CD4-positive, alpha-beta T cell treated with Interferon alpha-2 for 1 hour (primary cell): ENCODE data around the gene TMEM140.
A peak's percentile ranks its signal among the peaks of the same experiment; 100 is the strongest.
"Not testable (repeated sequence)": the region's sequence is repeated elsewhere in the genome, so short reads cannot be mapped to it uniquely, and the experiment has no call there.

Experiments used
- DNase-seq, 2 donors: peaks; one replicate each; pipeline ENCODE4 v3.0.0-alpha.2; 2020 to 2022

The TMEM140 gene

DNA sequence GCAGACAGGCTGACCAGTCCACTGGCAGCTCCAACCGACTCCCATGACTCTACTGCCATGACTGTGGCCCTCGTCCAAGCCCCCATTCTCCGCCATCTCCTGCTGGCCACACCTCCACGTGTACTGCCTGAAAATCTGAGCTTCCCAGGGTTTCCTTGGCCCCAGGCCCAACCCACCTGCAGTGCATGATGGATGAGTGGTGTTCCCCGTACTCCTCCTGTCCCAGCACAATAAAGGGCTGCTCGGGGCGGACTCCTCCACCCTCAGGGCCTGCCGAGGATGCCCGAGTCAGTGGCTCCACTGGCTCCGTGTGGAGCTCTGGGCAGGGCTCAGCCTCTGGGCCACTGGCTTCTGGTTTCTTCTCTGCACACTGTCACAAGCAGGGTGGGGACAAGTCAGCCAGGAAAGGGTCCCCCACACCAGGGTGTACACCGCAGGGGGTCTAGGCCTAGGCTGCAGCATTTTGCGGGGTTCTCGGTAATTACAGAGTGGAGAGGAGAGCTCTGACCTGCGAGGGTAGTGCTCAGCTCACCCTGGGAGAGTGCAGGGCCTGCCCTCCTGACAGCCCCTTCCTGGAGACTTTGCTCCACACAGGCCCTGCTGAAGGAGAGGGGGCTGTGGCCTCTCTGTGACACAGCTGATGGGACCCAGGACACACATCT is 48.2 kb downstream of the TMEM140 start:
- no peak for DNase-seq

DNA sequence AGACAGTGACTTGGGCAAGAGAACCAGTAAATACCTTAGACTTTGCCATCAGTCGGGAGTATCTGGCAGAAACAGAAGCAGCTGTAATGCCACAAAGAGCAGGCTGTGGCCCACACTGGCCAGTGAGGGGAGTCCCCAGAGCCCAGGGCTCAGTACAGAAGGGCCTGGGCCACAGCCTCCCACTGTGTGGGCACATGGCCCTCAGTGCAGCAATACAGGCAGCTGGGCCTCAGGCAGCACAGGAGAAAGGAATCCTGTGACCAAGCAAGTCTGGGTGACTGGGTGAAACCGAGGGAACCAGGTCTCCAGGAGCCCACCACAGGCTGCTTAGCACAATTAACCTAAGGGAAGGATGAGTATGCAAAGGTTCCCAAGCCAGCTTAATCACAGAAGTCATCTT is 49.5 kb downstream of the TMEM140 start:
- DNase-seq, result no peak

- DNase-seq, result no peak
Measured at GRCh38 chr7:135197906-135198655, 50.2 kb downstream of the TMEM140 start.

GRCh38 chr7:135199439-135199838 is 51.6 kb downstream of the TMEM140 start:
- no peak for DNase-seq

GRCh38 chr7:135200821-135201331 is 53.0 kb downstream of the TMEM140 start:
- no peak for DNase-seq

DNA sequence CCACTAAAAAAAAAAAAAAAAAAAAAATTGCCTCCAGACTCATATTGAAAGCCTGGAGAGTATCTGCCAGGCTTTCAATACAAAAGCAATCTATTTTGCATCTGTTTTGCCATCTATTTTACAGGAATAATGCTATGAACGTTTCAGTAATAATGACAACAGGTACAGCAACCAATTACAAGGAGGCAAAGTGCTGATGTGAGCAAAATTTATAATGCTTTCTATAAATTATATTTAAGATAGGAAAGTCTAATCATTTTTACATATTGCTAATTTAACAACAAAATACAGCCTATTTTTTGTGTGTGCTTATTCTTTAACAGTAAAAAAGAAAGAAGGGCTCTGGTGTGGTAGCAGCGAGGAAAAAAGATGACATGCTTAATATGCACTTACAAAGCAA is 53.5 kb downstream of the TMEM140 start:
- no peak for DNase-seq

DNA sequence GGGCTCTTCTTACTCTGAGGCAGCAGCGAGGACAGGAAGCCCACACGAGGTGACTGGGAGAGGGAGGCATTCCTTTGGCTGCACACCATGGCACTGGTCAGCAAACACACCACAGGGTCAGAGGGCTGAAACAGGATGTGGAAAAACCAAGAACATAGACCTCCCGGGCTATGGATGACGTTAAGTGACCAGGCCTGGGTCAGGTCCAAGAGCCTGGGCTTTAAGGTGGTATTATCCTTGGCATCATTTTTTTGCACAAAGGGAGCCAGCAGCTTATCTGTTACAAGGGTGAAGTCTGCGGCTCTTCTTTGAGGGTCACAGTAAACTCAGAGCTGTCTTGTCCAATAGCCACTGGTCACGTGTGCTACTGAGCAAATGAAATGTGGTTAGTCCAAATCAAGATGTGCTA is 56.5 kb downstream of the TMEM140 start:
- no peak for DNase-seq

DNA sequence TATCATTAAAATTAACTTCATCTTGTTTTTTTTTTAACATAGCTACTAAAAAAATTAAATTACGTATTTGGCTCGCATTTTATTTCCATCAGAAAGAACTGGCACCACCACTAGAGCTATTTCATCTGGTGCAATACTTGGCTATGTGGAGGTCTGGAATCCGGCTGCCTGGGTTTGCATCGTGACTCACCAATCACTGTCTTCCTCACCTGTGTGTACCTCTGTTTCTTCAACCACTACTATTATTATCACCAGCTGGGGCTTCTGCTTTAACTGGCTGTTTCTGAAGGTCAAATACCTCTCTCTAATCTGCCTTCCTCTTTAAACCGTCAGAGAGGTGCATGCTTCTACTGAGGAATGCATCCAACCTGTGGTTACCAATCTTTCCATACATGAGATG is 57.0 kb downstream of the TMEM140 start:
- DNase-seq, result no peak

DNA sequence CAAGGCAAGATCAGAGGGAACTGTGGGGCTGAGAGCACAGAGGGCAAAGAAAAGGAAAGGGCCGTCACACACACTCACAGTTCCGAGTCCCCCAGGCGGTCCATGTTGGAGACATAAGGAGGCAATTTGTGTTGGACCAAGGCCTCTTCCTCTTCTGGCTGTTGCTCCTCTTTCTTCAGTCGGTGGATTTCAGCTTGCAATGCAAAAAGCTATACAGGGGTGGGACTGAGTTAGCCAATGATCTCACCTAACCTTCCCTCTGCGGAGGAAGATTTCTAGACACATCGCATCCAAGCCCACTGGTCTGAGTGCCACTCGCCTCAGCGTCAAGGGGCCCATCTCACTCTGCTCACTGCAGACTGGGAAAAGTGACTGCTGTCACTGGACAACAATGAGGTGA is 58.0 kb downstream of the TMEM140 start:
- no peak for DNase-seq

DNA sequence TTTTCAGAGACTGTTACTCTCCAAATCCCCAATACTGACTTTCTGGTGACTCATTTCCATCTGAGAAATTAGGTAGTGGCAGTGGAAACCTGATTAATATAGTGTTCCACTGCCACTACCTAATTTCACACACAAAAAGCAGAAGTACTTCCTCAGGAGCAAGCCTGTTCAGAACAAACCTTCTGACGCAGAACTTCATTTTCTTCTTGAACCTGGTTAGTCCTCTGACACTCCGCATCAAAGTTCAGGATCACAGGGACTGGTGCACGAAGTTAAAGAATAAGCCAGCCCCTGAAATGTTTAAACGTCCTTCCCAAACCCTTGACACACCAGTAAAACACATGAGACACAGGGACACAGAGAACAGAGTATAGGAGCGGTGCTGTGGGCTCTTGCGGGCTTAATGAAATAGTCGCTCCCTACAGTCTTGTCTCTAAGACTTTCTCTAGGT is 59.1 kb downstream of the TMEM140 start:
- DNase-seq, result no peak

- DNase-seq, result no peak
Measured at GRCh38 chr7:135207406-135208101, 59.7 kb downstream of the TMEM140 start.

DNA sequence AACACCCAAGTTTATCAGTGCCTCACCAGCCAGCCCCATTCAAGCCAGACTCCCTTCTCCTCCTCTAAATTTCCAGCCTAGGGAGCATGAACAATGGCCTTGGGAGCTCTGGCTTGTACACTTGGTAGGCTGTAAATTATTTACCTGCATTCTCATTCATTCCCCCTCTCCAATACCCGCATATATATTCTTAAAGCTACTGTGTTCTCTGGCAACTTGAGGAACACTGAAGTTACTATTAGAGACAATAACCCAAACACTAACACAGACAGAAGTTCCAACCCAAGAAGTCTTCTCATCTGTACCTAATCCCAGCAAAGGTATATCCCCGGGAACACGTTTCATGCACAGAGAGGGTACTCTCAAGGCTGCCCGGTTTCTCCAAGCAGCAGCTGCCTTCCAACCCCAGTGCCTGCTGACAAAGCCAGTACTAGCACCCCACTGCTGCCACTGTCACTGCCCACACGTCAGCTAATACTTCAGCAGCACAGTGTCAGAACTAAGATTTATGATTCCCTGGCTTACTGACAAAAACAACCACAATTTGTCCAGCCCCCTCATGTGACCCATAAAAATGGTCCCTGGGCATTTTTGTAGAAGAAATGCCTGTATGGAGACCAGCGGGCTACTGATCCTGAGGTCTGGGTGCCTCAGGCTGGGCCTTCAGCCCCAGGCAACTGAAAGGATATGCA is 60.4 kb downstream of the TMEM140 start:
- DNase-seq, result no peak

DNA sequence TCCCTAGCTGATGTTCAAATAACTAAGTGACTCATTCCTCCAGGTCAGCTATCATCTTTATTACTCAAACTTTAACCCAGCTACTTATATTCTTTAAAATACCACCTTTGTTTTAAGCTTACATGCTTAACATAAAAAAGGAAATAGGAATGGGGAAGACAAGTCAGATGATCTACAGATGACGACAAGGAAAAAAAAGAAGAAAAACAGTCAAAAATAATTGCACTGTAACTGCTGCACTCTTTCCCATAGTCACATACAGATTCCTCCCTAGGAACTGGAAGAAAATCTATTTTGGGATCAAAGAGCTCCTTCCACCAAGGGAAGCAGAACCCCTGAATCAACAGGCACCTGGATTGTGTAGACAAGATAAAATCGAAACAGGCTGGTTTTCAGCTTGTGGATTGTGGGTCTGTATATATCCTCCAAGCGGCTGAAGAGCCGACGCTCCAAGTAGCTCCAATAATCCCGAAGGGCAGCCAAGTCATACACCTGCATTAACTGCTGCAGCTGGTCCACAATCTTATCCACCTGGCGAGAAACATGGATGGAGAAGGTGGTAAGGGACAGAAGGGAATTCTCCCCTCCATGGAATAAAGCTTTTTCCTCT is 61.5 kb downstream of the TMEM140 start:
- DNase-seq, result no peak

- no peak for DNase-seq
Measured at GRCh38 chr7:135210888-135211178, 63.0 kb downstream of the TMEM140 start.

- DNase-seq, result peak; percentile 97 to 98
Measured at GRCh38 chr7:135211179-135211945, 63.5 kb downstream of the TMEM140 start, which contains the start of gene WDR91. TSS of gene WDR91 (minus strand) at chr7:135211526. CDS start at chr7:135211502, 24 bp downstream.

DNA sequence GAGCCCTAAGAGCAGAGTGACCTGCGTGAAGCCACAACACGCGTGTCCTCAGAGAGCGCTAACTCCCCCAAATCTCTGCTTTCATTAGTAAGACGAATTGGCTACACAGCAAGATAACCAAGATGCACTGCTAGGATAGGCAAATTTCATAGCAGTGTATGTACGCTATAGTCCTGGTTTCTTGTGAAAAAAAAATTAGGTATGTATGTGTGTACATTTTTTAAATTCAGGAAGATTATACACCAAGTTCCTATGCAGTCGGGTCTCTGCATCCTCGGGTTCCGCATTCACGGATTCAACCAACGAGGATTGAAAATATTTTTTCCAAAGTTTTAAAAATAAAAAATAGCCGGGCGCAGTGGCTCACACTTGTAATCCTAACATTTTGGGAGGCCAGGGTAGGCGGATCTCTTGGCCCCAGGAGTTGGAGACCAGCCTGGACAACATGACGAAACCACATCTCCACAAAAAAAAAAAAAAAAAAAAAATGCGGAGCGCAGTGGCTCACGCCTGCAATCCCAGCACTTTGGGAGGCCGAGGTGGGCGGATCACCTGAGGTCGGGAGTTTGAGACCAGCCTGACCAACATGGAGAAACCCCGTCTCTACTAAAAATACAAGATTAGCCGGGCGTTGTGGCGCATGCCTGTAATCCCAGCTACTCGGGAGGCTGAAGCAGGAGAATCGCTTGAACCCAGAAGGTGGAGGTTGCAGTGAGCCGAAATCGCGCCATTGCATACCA is 64.2 kb downstream of the TMEM140 start:
- not testable (repeated sequence) for DNase-seq

GRCh38 chr7:135213831-135214230 is 66.0 kb downstream of the TMEM140 start:
- DNase-seq, result no peak

DNA sequence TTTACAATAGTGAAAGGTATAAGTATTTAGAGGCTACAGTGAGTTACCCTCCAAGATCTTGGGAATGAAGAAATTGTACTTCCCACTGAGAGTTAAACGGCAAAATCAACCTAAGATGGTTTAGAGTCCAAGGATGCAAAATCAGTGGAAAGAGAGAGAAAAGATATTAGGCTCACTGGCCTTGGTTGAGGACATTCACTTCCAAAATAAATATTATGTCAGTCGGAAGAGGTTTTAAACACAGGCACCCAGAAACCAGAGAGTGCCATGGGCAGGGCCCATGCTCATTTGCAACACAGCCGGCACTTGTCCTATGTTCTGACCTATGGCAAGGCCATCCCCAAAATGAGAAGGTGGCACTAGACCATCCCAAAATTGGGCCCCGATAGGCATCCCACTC is 67.3 kb downstream of the TMEM140 start:
- DNase-seq, result no peak

DNA sequence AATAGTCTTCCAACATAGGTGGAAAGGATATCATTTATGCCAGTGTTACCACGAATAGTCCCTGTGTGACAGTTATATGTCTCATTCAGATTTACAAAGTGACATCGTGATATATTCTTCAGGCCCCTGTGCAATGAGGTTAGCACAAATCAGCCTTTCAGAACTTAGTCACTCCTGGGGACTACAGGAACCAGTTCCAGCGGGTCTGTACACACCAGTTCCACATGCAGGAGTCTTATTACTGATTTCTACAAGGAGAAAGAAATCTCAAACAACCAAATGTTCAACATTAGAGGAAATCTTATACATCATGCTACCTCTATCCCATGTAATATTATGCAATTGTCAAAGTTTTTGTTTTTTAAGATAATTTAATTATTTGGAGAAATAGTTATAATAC is 67.8 kb downstream of the TMEM140 start:
- no peak for DNase-seq
